ENCODE measurements around the gene TFB2M.

Gene TFB2M

GRCh38 chr1:246583056-246583440, 17.0 kb upstream of the TFB2M start:
- no peak for DNase-seq (ENCODE audit: low read depth)
- no peak overlapping the region for H3K4me3 ChIP-seq (ENCODE audit: low read depth, low read length)
- no peak for TF ChIP-seq CTCF (IDR thresholded peaks at IDR 0.05; ENCODE audit: low read depth, low read length, missing control alignments)

DNA sequence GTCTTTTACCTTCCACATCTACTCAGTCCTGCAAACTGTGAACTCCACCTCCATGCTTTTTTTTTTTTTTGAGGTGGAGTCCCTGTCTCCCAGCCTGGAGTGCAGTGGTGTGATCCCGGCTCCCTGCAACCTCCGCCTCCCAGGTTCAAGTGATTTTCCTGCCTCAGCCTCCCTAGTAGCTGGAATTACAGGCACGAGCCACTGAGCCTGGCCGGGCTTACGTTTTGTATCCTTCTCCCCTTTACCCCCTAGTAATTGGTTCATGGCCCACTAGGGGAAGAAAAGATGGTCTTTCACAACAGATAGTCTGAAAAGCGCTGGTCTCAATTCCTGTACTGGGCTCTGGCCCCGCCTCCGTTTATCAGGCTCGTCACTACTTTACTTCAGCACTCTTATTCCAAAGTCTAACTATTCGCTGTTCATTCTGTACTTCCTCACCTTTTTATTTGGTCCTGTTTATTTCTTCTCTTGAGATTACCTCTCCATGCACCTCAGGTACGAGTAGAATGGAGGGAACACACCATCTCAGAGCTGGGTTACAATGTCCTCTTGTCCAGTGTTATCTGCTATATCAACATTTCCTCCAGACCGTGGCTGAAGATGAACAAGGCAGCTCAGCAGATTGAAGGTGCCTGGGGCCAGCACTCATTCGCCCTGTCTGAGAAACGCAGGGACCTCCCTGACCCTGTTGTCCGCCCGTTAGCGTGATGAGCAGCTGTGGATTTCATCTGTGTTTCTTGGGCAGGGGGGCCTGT, 16.4 kb upstream of the TFB2M start:
- no peak overlapping the region for H3K4me3 ChIP-seq (ENCODE audit: low read depth, low read length)
- no peak for DNase-seq (ENCODE audit: low read depth)
- no peak for TF ChIP-seq CTCF (IDR thresholded peaks at IDR 0.05; ENCODE audit: low read depth, low read length, missing control alignments)

DNA sequence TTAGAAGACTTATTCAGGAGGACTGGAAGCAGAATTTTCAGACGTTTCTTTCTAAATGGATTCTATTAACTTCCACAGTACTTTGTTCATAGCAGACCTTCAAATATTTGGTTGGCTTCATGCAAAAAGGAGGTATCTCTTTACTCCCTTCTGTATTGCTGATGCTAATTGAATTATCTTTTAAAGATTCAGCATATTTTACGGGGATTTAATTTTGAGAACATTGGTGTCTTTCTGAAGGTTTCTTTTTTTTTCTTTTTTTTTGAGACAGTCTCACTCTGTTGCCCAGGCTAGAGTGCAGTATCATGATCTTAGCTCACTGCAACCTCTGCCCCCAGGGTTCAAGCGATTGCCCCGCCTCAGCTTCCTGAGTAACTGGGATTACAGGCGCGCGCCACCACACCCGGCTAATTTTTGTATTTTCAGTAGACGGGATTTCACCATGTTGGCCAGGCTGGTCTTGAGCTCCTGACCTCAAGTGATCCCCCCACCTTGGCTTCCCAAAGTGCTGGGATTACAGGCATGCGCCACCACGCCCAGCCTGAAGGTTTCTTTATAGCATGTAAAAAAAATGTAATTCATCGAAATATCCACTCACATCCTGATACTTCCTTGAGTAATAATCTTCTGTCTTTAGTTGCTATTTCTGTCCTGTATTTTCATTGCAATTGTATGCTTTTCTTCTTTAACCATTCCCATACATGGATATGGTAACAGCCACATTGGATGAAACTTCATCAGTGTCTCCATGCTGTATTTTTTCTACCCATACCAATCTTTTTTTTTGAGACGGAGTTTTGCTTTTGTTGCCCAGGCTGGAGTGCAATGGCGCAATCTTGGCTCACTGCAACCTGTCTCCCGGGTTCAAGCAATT, 14.7 kb upstream of the TFB2M start:
- no peak for TF ChIP-seq CTCF (IDR thresholded peaks at IDR 0.05; ENCODE audit: low read depth, low read length, missing control alignments)
- DNase-seq (ENCODE audit: low read depth): no peak
- no peak overlapping the region for H3K4me3 ChIP-seq (ENCODE audit: low read depth, low read length)

GRCh38 chr1:246579818-246580217, 13.8 kb upstream of the TFB2M start:
- peak; percentile 35 for DNase-seq (ENCODE audit: low read depth)
- H3K4me3 ChIP-seq (ENCODE audit: low read depth, low read length): no peak overlapping the region; the same call in 1 of the 2 replicates
- no peak for TF ChIP-seq CTCF (IDR thresholded peaks at IDR 0.05; ENCODE audit: low read depth, low read length, missing control alignments)

- no peak for TF ChIP-seq CTCF (IDR thresholded peaks at IDR 0.05; ENCODE audit: low read depth, low read length, missing control alignments)
- no peak overlapping the region for H3K4me3 ChIP-seq (ENCODE audit: low read depth, low read length)
Measured at GRCh38 chr1:246577720-246578106, 11.7 kb upstream of the TFB2M start.

DNA sequence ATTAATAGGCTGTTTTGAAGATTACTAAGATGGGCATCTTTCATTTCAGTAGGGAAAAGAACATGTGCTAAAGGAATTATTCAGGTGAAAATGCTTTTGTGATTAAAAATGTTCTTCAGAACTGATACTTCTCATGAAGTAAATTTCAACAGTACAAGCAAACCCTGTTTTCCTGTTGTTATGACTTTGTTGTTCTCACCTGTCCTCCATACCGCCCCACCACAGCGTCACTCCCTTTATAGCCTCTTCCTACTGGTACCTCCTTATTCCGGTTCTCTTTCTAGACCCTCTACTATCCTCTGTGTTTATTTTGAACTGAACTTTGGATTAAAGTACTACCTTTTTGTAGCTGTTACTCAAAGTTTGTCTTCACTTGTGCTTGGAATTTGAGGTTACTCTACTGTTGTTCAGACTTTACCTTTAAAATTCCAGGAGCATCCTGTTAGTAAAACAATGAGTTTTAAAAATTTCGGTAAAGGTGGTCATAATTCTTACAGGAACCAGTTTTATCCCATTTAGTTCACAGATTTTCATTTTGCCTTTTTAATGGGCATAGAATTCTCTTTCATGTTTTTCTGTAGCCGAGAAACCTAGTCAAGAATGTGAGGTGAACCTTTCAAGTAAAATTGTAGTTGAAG, 11.1 kb upstream of the TFB2M start:
- H3K4me3 ChIP-seq (ENCODE audit: low read depth, low read length): no peak overlapping the region
- DNase-seq (ENCODE audit: low read depth): no peak
- no peak for TF ChIP-seq CTCF (IDR thresholded peaks at IDR 0.05; ENCODE audit: low read depth, low read length, missing control alignments)

More at GRCh38 chr1:246577720-246578106, 11.7 kb upstream of the TFB2M start:
- DNase-seq (ENCODE audit: low read depth): no peak
